ENCODE data around the gene ENPP3. TPM values are rescaled to one million over a fixed set of nuclear protein-coding genes. Genes with fewer than 3 reads are reported as not detected.

ENPP3 gene
- total and polyA plus RNA-seq, 7 experiments from 2014 or later: 0.15 to 7.1 (median 0.39) TPM

DNA sequence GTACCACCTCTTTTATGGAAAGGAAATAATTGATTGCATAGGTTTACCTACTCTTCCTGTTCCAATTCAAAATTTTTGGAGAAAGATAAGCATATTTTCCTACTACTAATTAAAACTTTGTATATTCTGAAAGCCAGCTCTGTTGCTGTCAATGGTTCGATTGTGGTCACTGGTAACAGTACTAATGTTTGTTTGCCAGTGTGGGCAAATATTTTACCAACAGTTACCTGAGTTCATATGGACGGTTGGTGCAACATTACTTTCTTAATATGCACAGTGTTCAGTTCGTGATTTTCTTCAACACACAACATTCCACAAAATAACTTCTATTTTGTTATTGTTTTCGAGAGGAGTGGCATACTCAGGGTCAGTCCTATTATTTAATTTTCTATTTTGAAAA lies 90.8 kb downstream of the ENPP3 start:
- ATAC-seq (no peak), DNase-seq (no peak)
- peaks cover 0 to 6% (median 0%) of the 10 kb centered on the region in 5 donors for H3K27me3 Mint-ChIP-seq
- Histone ChIP-seq H3K9me3 (ENCODE audit: control insufficient read depth in 2 of 3, low read length in 3 of 3) (no peaks in the 10 kb centered on the region), H3K27ac (ENCODE audit: low read depth, low read length) (no peak overlapping the region), H3K27me3 (ENCODE audit: control insufficient read depth in 2 of 2, insufficient read depth in 2 of 2, low read length in 2 of 2) (no peaks in the 10 kb centered on the region), H3K36me3 (ENCODE audit: control insufficient read depth in 2 of 3, insufficient read depth in 3 of 3, low read length in 3 of 3) (no peaks in the 10 kb centered on the region), H3K4me1 (ENCODE audit: control insufficient read depth in 2 of 2, insufficient read depth in 2 of 2, low read length in 2 of 2) (no peaks in the 10 kb centered on the region), H3K4me3 (ENCODE audit: low read length) (no peak overlapping the region)
- no peak overlapping the region for H3K4me3 Mint-ChIP-seq
- peaks cover 0 to 5% (median 4%) of the 10 kb centered on the region in 11 donors for H3K9me3 Mint-ChIP-seq
- CTCF ChIA-PET: no interaction called here
- intact Hi-C loops (cut with micrococcal nuclease): no loop called here
- POLR2A ChIA-PET: no interaction called here
- no peak overlapping the region for H3K27ac Mint-ChIP-seq
- peaks cover 0 to 14% (median 4%) of the 10 kb centered on the region in 5 donors for H3K36me3 Mint-ChIP-seq
- peaks cover 0 to 7% (median 0%) of the 10 kb centered on the region in 7 donors for H3K4me1 Mint-ChIP-seq

DNA sequence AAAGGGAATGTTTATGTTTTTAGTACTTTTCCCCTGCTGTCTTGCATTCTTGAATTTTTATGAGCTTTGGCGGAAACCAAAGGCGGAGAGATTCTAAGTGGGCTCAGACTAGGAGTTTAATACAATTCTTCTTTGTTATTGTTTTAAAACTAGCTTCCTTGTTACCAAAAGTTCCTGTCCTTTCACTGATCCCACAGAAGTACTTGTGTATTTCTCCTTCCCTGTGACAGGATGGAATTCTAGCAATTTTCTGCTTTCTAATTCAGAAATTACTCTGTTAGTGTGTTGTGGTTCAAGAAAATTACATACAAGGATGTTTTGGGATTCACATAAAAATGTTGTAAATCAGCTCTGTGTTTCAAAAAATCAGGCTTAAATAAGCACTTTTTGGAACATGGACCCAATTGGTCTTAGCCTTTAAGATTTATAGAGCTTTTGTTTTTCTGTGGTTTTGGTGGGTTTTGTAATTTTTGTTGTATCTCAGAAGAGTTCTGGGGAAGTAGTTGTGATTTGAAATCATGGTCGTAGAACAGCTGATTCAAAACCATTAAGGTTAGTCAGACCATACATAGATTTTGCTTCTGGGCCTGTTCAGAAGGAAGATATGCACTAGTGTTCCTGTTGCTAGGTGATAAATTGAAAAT lies 91.3 kb downstream of the ENPP3 start:
- Mint-ChIP-seq H3K27me3 (peaks cover 0 to 6% (median 0%) of the 10 kb centered on the region in 5 donors), H3K4me1 (peaks cover 0 to 7% (median 0%) of the 10 kb centered on the region in 7 donors), H3K27ac (no peak overlapping the region), H3K4me3 (no peak overlapping the region), H3K36me3 (peaks cover 0 to 15% (median 4%) of the 10 kb centered on the region in 5 donors), H3K9me3 (peaks cover 0 to 5% (median 4%) of the 10 kb centered on the region in 11 donors)
- Histone ChIP-seq H3K9me3 (ENCODE audit: control insufficient read depth in 2 of 3, low read length in 3 of 3) (no peaks in the 10 kb centered on the region), H3K36me3 (ENCODE audit: control insufficient read depth in 2 of 3, insufficient read depth in 3 of 3, low read length in 3 of 3) (no peaks in the 10 kb centered on the region), H3K4me3 (ENCODE audit: low read length) (no peak overlapping the region), H3K4me1 (ENCODE audit: control insufficient read depth in 2 of 2, insufficient read depth in 2 of 2, low read length in 2 of 2) (no peaks in the 10 kb centered on the region), H3K27me3 (ENCODE audit: control insufficient read depth in 2 of 2, insufficient read depth in 2 of 2, low read length in 2 of 2) (no peaks in the 10 kb centered on the region), H3K27ac (ENCODE audit: low read depth, low read length) (no peak overlapping the region)
- intact Hi-C loops (cut with micrococcal nuclease): no loop called here
- ChIA-PET POLR2A (no interaction called here), CTCF (no interaction called here)
- DNase-seq: no peak
- no peak for ATAC-seq

DNA sequence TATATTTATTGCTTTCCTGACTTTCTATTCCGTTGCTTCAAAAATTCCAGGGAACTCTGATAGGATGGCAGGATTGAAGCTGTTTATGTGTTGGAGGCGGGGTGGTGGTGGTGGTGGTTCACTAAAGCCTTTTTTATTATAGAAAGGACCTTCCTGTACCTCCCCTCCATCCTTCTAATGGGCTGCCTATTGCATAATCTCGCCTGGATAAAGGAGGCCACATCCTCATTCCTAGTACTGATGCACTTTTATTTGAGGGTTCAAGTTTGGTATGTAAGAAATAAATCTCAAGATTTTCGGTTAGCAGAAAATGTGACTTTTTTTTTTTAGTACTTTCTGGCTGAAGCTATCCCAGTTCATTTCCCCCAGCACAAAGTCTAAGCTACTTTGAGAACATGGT lies 92.4 kb downstream of the ENPP3 start:
- no peak overlapping the region for H3K4me3 Mint-ChIP-seq
- DNase-seq: no peak

DNA sequence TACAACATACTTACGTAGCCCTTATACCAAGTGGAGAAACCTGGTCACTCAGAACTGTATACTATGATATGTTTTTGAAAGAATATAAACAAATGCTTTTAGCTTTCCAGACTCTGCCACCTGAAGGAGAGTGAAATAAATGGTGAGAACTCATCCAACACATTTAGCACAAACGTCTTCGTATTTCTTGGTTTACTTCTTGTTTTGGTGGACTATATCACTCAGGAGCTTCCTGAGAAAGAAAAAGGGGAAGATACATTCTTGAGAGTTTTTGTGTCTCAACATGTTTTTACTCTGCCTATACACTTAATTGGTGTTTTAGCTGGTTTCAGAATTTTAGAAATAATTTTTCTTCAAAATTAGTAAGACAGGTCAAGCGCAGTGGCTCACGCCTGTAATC lies 93.2 kb downstream of the ENPP3 start:
- Mint-ChIP-seq H3K27me3 (peaks cover 0 to 6% (median 0%) of the 10 kb centered on the region in 5 donors), H3K36me3 (peaks cover 0 to 19% (median 4%) of the 10 kb centered on the region in 5 donors), H3K4me1 (no peaks in the 10 kb centered on the region), H3K4me3 (no peak overlapping the region), H3K9me3 (peaks cover 0 to 5% (median 4%) of the 10 kb centered on the region in 11 donors), H3K27ac (no peak overlapping the region)
- CTCF ChIA-PET: no interaction called here
- no peaks in the 10 kb centered on the region for H3K36me3 ChIP-seq (ENCODE audit: control insufficient read depth in 2 of 3, insufficient read depth in 3 of 3, low read length in 3 of 3)
- H3K4me3 ChIP-seq (ENCODE audit: low read length): no peak overlapping the region
- intact Hi-C loops (cut with micrococcal nuclease): no loop called here
- no peak overlapping the region for H3K27ac ChIP-seq (ENCODE audit: low read depth, low read length)
- no peaks in the 10 kb centered on the region for H3K4me1 ChIP-seq (ENCODE audit: control insufficient read depth in 2 of 2, insufficient read depth in 2 of 2, low read length in 2 of 2)
- H3K27me3 ChIP-seq (ENCODE audit: control insufficient read depth in 2 of 2, insufficient read depth in 2 of 2, low read length in 2 of 2): no peaks in the 10 kb centered on the region
- DNase-seq (no peak), ATAC-seq (no peak)
- no peaks in the 10 kb centered on the region for H3K9me3 ChIP-seq (ENCODE audit: control insufficient read depth in 2 of 3, low read length in 3 of 3)
- POLR2A ChIA-PET: no interaction called here

More for the DNA sequence above, 92.4 kb downstream of the ENPP3 start:
- Histone ChIP-seq H3K27ac (ENCODE audit: low read depth, low read length) (no peak overlapping the region), H3K4me1 (ENCODE audit: control insufficient read depth in 2 of 2, insufficient read depth in 2 of 2, low read length in 2 of 2) (no peaks in the 10 kb centered on the region), H3K27me3 (ENCODE audit: control insufficient read depth in 2 of 2, insufficient read depth in 2 of 2, low read length in 2 of 2) (no peaks in the 10 kb centered on the region), H3K4me3 (ENCODE audit: low read length) (no peak overlapping the region), H3K36me3 (ENCODE audit: control insufficient read depth in 2 of 3, insufficient read depth in 3 of 3, low read length in 3 of 3) (no peaks in the 10 kb centered on the region), H3K9me3 (ENCODE audit: control insufficient read depth in 2 of 3, low read length in 3 of 3) (no peaks in the 10 kb centered on the region)
- no peak overlapping the region for H3K27ac Mint-ChIP-seq
- CTCF ChIA-PET: no interaction called here
- H3K36me3 Mint-ChIP-seq: peaks cover 0 to 19% (median 4%) of the 10 kb centered on the region in 5 donors
- no peak for ATAC-seq
- H3K27me3 Mint-ChIP-seq: peaks cover 0 to 6% (median 0%) of the 10 kb centered on the region in 5 donors
- POLR2A ChIA-PET: interaction anchor here (0.6 kb wide), 1 partner anchor 944 kb away, joined by 3 read pairs; no protein-coding TSS in a partner anchor
- peaks cover 0 to 5% (median 4%) of the 10 kb centered on the region in 11 donors for H3K9me3 Mint-ChIP-seq
- intact Hi-C loops (cut with micrococcal nuclease): no loop called here
- H3K4me1 Mint-ChIP-seq: no peaks in the 10 kb centered on the region

DNA sequence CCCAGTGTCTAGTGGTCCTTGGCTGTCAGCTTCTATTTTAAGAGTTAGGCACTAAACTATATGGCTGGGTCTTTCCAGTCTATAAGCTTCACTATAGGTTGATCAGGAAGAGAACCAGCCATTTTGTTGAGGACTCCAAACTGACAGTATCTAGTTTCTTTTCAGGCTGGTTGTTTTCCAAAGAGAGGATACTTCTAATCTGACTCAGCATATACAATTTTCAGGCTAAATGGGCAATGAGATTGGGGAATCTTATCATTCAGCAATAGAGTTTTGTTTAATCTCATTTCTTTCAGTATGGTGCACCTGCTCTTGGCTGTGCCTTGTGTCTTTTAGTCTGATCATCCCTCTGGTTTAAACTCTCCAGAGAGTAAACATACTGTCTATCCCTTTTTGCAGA lies 94.1 kb downstream of the ENPP3 start:
- Mint-ChIP-seq H3K27ac (no peak overlapping the region), H3K36me3 (peaks cover 0 to 17% (median 4%) of the 10 kb centered on the region in 5 donors), H3K4me1 (no peaks in the 10 kb centered on the region), H3K4me3 (no peak overlapping the region), H3K9me3 (peaks cover 0 to 4% (median 3%) of the 10 kb centered on the region in 11 donors), H3K27me3 (peaks cover 0 to 6% (median 0%) of the 10 kb centered on the region in 5 donors)
- Histone ChIP-seq H3K36me3 (ENCODE audit: control insufficient read depth in 2 of 3, insufficient read depth in 3 of 3, low read length in 3 of 3) (no peaks in the 10 kb centered on the region), H3K4me1 (ENCODE audit: control insufficient read depth in 2 of 2, insufficient read depth in 2 of 2, low read length in 2 of 2) (no peaks in the 10 kb centered on the region), H3K9me3 (ENCODE audit: control insufficient read depth in 2 of 3, low read length in 3 of 3) (no peaks in the 10 kb centered on the region), H3K27ac (ENCODE audit: low read depth, low read length) (no peak overlapping the region), H3K4me3 (ENCODE audit: low read length) (no peak overlapping the region), H3K27me3 (ENCODE audit: control insufficient read depth in 2 of 2, insufficient read depth in 2 of 2, low read length in 2 of 2) (no peaks in the 10 kb centered on the region)
- POLR2A ChIA-PET: no interaction called here
- ATAC-seq (no peak), DNase-seq (no peak)
- CTCF ChIA-PET: no interaction called here
- intact Hi-C loops (cut with micrococcal nuclease): no loop called here

DNA sequence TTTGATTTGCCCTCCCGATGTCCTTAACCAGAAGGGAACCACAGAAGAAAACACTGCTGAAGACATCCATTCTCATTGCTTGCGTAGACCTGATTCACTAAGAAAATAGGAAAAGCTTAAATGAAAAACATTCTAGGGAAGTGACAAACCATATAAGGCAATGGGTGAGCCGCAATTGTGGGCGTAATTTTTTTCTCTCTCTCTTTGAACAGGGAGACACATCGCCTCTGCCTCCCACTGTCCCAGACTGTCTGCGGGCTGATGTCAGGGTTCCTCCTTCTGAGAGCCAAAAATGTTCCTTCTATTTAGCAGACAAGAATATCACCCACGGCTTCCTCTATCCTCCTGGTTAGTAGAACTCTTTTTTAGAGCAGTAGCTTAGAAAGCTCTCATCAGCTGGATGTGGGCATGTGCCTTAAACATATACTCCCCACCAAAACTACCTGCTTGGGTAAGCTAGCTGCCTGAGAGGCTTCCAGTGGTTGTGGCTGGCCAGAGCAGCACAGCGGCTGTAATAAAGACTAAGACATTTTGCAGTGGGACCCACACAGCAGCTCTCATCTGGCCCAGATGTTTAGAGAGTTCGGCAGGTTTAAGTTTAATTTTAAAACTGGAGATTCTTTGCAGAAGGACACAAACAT lies 96.4 kb downstream of the ENPP3 start:
- DNase-seq: no peak
- Mint-ChIP-seq H3K27ac (no peak overlapping the region), H3K27me3 (peaks cover 0 to 8% (median 0%) of the 10 kb centered on the region in 5 donors), H3K9me3 (peaks cover 0 to 1% (median 0%) of the 10 kb centered on the region in 11 donors), H3K4me3 (no peak overlapping the region), H3K36me3 (peaks cover 0 to 9% (median 0%) of the 10 kb centered on the region in 5 donors), H3K4me1 (no peaks in the 10 kb centered on the region)
- no peak for ATAC-seq
- Histone ChIP-seq H3K4me1 (ENCODE audit: control insufficient read depth in 2 of 2, insufficient read depth in 2 of 2, low read length in 2 of 2) (no peaks in the 10 kb centered on the region), H3K36me3 (ENCODE audit: control insufficient read depth in 2 of 3, insufficient read depth in 3 of 3, low read length in 3 of 3) (no peaks in the 10 kb centered on the region), H3K4me3 (ENCODE audit: low read length) (no peak overlapping the region), H3K27ac (ENCODE audit: low read depth, low read length) (no peak overlapping the region), H3K9me3 (ENCODE audit: control insufficient read depth in 2 of 3, low read length in 3 of 3) (no peaks in the 10 kb centered on the region), H3K27me3 (ENCODE audit: control insufficient read depth in 2 of 2, insufficient read depth in 2 of 2, low read length in 2 of 2) (no peaks in the 10 kb centered on the region)
- CTCF ChIA-PET: no interaction called here
- POLR2A ChIA-PET: no interaction called here
- intact Hi-C loops (cut with micrococcal nuclease): no loop called here
